ENCODE data around the gene C5AR2. TPM values are rescaled to one million over a fixed set of nuclear protein-coding genes. Genes with fewer than 3 reads are reported as not detected.
"Not testable (repeated sequence)": the region's sequence is repeated elsewhere in the genome, so short reads cannot be mapped to it uniquely, and the experiment has no call there.

Gene C5AR2
- total RNA-seq = 1 to 10 TPM in 1 of 2 donors, under 1 TPM in 1; 0.19 to 2.6 TPM

DNA sequence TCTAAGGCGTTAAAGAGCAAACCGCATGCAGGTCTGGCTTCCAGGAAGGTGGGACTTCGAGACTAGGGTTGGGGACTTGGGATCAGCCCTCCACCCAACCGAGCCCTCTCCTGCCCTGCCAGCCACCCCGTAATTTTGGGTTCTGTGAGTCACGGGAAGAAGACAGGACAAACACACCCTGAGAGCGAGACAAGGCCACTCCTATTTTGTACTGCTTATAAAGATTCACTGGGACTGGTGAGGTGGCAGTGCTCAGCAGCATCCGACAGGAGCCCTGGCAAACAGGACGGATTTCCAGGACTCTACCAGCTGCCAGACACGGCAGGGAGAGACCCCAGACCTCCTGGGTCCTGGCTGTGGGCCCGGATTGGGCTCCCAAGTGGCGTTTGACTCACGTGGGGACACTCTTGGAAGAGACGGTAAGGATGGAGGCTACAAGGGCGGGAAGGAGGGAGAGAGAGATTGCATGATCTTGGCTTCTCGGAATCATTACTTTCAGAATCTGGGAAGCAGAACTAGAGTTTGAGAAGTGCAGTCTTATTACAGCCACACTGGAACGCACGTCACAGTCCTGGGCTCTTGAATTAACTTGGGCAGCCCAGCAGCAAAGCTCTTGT lies at the start of gene C5AR2:
C5AR2 (plus strand) TSS at position 245 of the 617 bp plus-strand sequence. CDS start 8,625 bp downstream, outside the sequence.
- Mint-ChIP-seq H3K4me3 (no peak within 1 kb of the TSS), H3K9me3 (no peaks in the 10 kb centered on the region), H3K27ac (no peak within 1 kb of the TSS), H3K36me3 (no peaks in the 10 kb centered on the region), H3K4me1 (ENCODE audit: low read depth in 2 of 2) (peaks cover 9 to 13% of the 10 kb centered on the region in 2 donors), H3K27me3 (peaks cover 0 to 4% of the 10 kb centered on the region in 2 donors)
- peak; percentile 60 for DNase-seq (ENCODE audit: low spot score)
- no peak for ATAC-seq

DNA sequence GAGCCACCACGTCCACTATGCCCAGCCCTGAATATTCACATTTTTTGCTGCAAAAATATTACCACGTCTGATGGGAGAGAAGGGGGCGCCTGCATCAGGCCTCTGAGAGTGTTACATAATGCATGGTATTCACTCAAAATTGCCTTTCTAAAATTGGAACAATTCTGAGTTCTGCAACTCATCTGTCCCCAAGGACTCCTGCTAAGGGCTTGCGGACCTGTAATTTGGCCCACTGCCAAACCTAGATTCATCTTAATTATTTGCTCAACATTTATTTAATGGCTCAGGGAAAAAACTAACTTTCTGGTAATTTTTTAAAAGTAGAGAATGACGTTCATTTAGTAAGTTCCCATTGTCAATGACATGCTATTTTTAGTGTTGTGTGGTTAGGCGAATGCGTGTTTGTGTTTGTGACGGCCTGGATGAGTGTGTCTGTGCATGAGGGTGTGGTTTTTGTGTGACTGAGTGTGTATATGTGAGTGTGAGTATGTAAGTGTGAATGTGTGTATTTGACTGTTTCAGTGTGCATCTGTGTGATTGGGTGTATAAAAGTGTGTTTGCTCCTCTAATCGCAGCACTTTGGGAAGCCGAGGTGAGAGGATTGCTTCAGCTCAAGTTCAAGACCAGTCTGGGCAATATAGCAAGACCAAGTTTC lies 48.4 kb upstream of the C5AR2 start:
- Mint-ChIP-seq H3K27ac (no peak overlapping the region), H3K27me3 (no peaks in the 10 kb centered on the region), H3K4me1 (ENCODE audit: low read depth in 2 of 2) (peaks cover 4 to 10% of the 10 kb centered on the region in 2 donors), H3K9me3 (no peaks in the 10 kb centered on the region), H3K36me3 (no peaks in the 10 kb centered on the region), H3K4me3 (no peak overlapping the region)
- DNase-seq (ENCODE audit: low spot score) = no peak
- no peak for ATAC-seq

DNA sequence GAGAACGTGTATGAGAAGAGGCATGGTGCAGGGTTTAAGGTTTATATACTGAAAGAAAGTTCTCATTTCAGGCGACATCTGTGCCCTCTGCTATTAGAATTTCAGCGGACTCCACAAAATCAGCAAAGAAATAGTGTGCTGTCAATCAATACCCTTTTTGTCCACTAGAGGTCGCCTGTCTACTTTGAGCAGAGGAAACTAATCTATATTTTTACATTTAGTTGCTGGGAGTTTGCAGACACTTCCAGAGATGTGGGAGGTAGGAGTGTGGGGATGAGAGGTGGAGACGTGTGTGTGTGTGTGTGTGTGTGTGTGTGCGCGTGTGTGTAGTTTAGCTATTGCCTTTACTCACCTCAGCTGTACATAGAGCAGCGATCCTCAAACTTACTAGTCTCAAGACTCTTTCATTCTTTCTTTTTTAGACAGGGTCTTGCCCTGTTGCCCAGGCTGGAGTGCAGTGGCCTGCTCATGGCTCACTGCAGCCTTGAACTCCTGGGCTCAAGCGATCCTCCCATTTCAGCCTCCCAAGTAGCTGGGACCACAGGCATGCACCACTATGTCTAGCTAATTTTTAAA lies 47.6 kb upstream of the C5AR2 start:
- H3K4me3 Mint-ChIP-seq = no peak overlapping the region
- ATAC-seq (peak in 1 of 2 donors; percentile 40), DNase-seq (ENCODE audit: low spot score) (peak; percentile 79)
- no peak overlapping the region for H3K27ac Mint-ChIP-seq
- no peaks in the 10 kb centered on the region for H3K27me3 Mint-ChIP-seq
- H3K9me3 Mint-ChIP-seq = no peaks in the 10 kb centered on the region
- H3K4me1 Mint-ChIP-seq (ENCODE audit: low read depth in 2 of 2) = peaks cover 4 to 10% of the 10 kb centered on the region in 2 donors
- no peaks in the 10 kb centered on the region for H3K36me3 Mint-ChIP-seq

DNA sequence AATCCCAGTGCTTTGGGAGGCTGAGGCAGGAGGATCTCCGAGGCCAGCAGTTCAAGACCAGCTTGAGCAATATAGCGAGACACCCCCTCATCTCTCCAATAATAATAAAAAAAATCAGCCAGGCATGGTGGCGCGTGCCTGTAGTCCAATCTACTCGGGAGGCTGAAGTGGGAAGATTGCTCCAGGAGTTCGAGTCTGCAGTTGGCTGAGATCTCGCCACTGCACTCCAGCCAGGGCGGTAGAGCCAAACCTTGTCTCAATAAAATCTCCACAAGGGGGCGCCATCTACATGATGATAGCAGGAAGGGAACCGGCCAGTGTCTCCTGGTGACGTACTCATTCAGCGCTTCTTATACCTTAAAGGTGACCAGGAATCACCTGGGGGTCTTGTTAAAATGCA lies 35.9 kb upstream of the C5AR2 start:
- DNase-seq (ENCODE audit: low spot score) = peak; percentile 82
- peaks cover 0 to 5% of the 10 kb centered on the region in 2 donors for H3K27me3 Mint-ChIP-seq
- no peak overlapping the region for H3K27ac Mint-ChIP-seq
- H3K4me1 Mint-ChIP-seq (ENCODE audit: low read depth in 2 of 2) = peaks cover 11 to 17% of the 10 kb centered on the region in 2 donors
- no peaks in the 10 kb centered on the region for H3K9me3 Mint-ChIP-seq
- no peak overlapping the region for H3K4me3 Mint-ChIP-seq
- no peaks in the 10 kb centered on the region for H3K36me3 Mint-ChIP-seq
- peak; percentile 70 to 80 for ATAC-seq

DNA sequence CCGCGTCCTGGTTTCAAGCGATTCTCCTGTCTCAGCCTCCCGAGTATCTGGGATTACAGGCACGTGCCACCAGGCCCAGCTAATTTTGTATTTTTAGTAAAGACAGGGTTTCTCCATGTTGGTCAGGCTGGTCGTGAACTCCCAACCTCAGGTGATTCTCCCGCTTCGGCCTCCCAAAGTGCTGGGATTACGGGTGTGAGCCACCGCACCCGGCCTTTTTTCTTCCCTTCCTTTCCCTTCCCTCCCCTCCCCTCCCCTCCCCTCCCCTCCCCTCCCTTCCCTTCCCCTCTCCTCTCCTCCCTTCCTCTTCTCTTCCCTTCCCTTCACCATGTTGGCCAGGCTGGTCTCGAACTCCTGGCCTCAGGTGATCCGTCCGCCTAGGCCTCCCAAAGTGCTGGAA lies 31.1 kb upstream of the C5AR2 start:
- not testable (repeated sequence) for DNase-seq (ENCODE audit: low spot score); H3K27ac Mint-ChIP-seq; ATAC-seq; H3K27me3 Mint-ChIP-seq; H3K36me3 Mint-ChIP-seq; H3K9me3 Mint-ChIP-seq
- peak overlapping the region; percentile 70 for H3K4me3 Mint-ChIP-seq
- H3K4me1 Mint-ChIP-seq (ENCODE audit: low read depth in 2 of 2) = peaks cover 17 to 22% of the 10 kb centered on the region in 2 donors

DNA sequence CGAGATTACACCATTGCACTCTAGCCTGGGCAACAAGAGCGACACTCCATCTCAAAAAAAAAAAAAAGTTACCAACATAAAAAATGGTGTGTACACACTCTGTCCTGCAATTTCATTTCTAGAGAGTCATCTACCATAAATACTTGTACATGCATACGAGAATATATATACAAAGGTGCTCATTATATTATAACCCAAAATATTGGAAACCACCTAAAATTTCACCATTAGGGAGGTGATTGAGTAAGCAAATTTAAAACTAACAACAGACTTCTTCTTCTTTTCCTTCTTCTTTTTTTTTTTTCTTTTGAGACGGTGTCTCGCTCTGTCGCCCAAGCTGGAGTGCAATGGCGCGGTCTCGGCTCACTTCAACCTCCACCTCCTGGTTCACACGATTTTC lies 29.7 kb upstream of the C5AR2 start:
- Mint-ChIP-seq H3K27me3 (peaks cover 12 to 15% of the 10 kb centered on the region in 2 donors), H3K27ac (peak overlapping the region in 1 of 2 donors; percentile 29), H3K9me3 (no peaks in the 10 kb centered on the region), H3K4me1 (ENCODE audit: low read depth in 2 of 2) (peaks cover 17 to 19% of the 10 kb centered on the region in 2 donors), H3K36me3 (no peaks in the 10 kb centered on the region), H3K4me3 (no peak overlapping the region)
- DNase-seq (ENCODE audit: low spot score) (no peak), ATAC-seq (no peak)

DNA sequence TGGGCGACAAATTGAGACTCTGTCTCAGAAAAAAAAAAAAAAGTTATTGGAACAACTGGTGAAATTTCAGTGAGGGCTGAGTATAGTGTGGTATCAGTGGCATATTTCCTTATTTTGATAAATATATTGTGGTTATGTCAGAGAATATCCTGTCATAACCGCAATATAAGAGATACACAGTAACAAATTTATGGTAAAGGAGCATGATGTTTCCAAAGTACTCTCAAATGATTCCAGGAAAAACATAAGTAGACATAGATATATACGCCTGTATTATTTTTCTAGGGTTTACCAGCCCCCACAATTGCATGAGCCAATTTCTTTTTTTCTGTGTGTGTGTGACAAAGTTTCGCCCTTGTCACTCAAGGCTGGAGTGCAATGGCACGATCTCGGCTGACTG lies 28.0 kb upstream of the C5AR2 start:
- no peak overlapping the region for H3K27ac Mint-ChIP-seq
- ATAC-seq (no peak), DNase-seq (ENCODE audit: low spot score) (no peak)
- no peak overlapping the region for H3K4me3 Mint-ChIP-seq
- peaks cover 12 to 15% of the 10 kb centered on the region in 2 donors for H3K27me3 Mint-ChIP-seq
- H3K36me3 Mint-ChIP-seq = no peaks in the 10 kb centered on the region
- H3K4me1 Mint-ChIP-seq (ENCODE audit: low read depth in 2 of 2) = peaks cover 17 to 19% of the 10 kb centered on the region in 2 donors
- H3K9me3 Mint-ChIP-seq = no peaks in the 10 kb centered on the region

DNA sequence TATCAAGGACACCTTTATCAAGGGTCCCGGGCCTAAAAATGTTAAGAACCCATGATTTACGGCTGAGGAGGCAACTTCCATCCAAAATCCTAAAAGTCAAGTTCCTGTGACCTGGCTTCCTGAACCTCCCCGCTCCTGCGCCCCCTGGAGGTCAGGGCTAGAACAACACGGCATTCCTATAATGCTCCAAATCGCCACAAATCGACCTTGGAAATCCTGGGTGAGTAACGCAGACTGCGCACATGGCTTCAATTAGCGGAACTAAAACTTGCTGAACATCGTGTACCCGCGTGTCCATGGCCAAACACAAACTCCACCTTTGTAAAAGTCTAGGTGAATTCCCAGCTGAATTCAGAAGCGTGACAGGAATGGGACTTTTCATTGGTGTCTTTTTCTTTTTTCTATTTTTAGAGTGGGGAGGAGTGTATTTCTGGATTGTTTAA lies 26.6 kb upstream of the C5AR2 start:
- DNase-seq (ENCODE audit: low spot score) (peak; percentile 83), ATAC-seq (no peak)
- H3K36me3 Mint-ChIP-seq = no peaks in the 10 kb centered on the region
- H3K4me1 Mint-ChIP-seq (ENCODE audit: low read depth in 2 of 2) = peaks cover 11 to 13% of the 10 kb centered on the region in 2 donors
- peaks cover 16 to 20% of the 10 kb centered on the region in 2 donors for H3K27me3 Mint-ChIP-seq
- no peak overlapping the region for H3K4me3 Mint-ChIP-seq
- no peaks in the 10 kb centered on the region for H3K9me3 Mint-ChIP-seq
- no peak overlapping the region for H3K27ac Mint-ChIP-seq

DNA sequence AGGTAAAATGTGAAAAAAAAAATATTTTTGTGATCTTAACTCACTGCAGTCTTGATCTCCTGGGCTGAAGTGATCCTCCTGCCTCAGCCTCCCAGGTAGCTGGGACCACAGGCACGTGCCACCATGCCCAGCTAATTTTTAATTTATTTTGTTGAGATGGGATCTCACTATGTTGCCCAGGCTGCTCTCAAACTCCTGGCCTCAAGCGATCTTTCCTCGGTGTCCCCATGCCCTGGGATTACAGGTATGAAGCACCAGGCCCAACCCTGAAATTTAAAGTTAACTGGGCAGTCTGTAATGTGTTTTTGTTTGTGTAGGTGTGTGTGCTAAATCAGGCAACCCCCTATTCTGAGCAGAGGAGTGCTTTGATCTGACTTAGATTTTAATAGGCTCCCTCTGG lies 25.7 kb upstream of the C5AR2 start:
- no peaks in the 10 kb centered on the region for H3K9me3 Mint-ChIP-seq
- H3K4me3 Mint-ChIP-seq = no peak overlapping the region
- no peak overlapping the region for H3K27ac Mint-ChIP-seq
- H3K36me3 Mint-ChIP-seq = no peaks in the 10 kb centered on the region
- H3K4me1 Mint-ChIP-seq (ENCODE audit: low read depth in 2 of 2) = peaks cover 6% of the 10 kb centered on the region in 2 donors
- ATAC-seq (no peak), DNase-seq (ENCODE audit: low spot score) (no peak)
- peaks cover 20 to 21% of the 10 kb centered on the region in 2 donors for H3K27me3 Mint-ChIP-seq

DNA sequence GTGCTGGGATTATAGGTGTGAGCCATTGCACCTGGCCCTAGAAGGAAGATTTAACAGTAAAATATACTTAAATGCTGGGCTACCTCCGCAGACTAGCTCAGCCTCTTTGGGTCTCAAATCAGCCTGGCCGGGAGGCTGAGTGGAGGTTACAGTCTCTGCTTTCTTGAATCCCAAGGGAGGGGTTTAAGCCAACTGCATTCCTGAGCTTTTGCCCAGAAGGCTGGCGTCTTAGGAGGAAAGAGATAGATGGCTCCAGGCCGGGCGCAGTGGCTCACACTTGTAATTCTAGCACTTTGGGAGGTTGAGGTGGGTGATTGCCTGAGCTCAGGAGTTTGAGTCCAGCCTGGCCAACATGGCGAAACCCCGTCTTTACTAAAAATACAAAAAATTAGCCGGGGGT lies 22.9 kb upstream of the C5AR2 start:
- no peaks in the 10 kb centered on the region for H3K9me3 Mint-ChIP-seq
- H3K4me1 Mint-ChIP-seq (ENCODE audit: low read depth in 2 of 2) = peaks cover 4 to 6% of the 10 kb centered on the region in 2 donors
- peaks cover 20 to 23% of the 10 kb centered on the region in 2 donors for H3K27me3 Mint-ChIP-seq
- DNase-seq (ENCODE audit: low spot score) = no peak
- no peak overlapping the region for H3K27ac Mint-ChIP-seq
- no peak overlapping the region for H3K4me3 Mint-ChIP-seq
- H3K36me3 Mint-ChIP-seq = no peaks in the 10 kb centered on the region
- no peak for ATAC-seq

DNA sequence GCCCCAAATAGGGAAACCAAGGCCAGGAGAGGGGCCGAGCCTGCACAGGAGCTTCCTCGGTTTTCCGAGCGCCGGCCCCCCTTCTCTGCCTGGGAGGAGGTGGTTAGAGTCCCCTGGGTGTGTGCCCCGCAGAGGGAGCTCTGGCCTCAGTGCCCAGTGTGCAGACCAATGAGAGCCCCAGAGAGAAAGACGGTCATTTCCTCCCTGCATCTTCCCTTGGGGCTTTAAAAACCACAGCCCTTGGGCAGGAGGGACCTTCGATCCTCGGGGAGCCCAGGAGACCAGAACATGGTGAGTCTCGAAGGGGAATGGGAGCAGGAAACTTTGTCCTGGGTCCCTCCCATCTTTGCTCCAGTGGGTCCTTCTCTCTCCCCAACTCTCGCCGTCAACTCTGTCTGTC lies 22.4 kb upstream of the C5AR2 start, which contains the start of gene C5AR1:
C5AR1 (plus strand) TSS at position 254 of the 400 bp plus-strand sequence; CDS start at position 289, 35 bp downstream.
- Mint-ChIP-seq H3K4me1 (ENCODE audit: low read depth in 2 of 2) (peaks cover 4 to 6% of the 10 kb centered on the region in 2 donors), H3K9me3 (no peaks in the 10 kb centered on the region), H3K27ac (no peak within 1 kb of the TSS), H3K27me3 (peaks cover 20 to 23% of the 10 kb centered on the region in 2 donors), H3K36me3 (no peaks in the 10 kb centered on the region), H3K4me3 (peak within 1 kb of the TSS; percentile 17)
- no peak for DNase-seq (ENCODE audit: low spot score)
- peak in 1 of 2 donors; percentile 59 for ATAC-seq

DNA sequence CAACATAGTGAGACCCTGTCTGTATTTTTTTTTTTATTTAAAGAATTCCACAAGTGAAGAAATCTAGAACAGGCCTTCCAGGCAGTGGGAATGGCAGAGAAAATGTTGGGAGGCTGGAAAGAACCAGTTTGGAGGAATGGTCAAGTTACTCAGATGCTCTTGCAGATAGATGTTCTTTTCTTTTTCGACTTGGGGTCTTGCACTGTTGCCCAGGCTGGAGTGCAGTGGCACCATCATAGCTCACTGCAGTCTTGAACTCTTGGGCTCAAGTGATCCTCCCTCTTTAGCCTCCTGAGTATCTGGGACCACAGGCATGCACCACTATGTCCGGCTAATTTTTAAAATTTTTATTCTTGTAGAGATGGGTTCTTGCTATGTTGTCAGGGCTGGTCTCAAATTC lies 21.7 kb upstream of the C5AR2 start:
- Mint-ChIP-seq H3K4me3 (peak overlapping the region; percentile 17), H3K27ac (no peak overlapping the region), H3K36me3 (no peaks in the 10 kb centered on the region), H3K4me1 (ENCODE audit: low read depth in 2 of 2) (peaks cover 5 to 6% of the 10 kb centered on the region in 2 donors), H3K27me3 (peaks cover 18 to 20% of the 10 kb centered on the region in 2 donors), H3K9me3 (no peaks in the 10 kb centered on the region)
- no peak for DNase-seq (ENCODE audit: low spot score)
- no peak for ATAC-seq

DNA sequence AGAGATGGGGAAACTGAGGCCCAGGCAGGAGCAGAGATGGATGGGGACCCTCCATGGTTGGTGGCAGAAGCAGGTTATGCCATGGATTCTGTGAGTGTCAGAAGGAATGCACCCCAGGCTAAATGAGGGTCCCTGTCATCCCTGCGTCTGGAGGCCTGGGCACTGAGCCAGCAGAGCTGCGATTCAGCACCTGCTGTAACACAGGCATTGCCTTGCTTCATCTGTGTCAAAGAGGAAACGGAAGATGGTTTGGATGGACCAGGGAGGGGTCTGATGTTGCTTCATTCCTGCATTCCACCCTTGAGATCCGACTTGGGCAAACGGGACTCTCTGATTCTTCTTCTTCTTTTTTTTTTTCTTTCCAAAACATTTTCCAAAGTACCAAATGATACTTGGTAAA lies 21.2 kb upstream of the C5AR2 start:
- peak overlapping the region; percentile 17 for H3K4me3 Mint-ChIP-seq
- no peaks in the 10 kb centered on the region for H3K36me3 Mint-ChIP-seq
- no peak for DNase-seq (ENCODE audit: low spot score)

More for the DNA sequence above, 21.2 kb upstream of the C5AR2 start:
- ATAC-seq = no peak
- no peak overlapping the region for H3K27ac Mint-ChIP-seq
- peaks cover 19 to 20% of the 10 kb centered on the region in 2 donors for H3K27me3 Mint-ChIP-seq
- H3K9me3 Mint-ChIP-seq = no peaks in the 10 kb centered on the region
- peaks cover 5 to 9% of the 10 kb centered on the region in 2 donors for H3K4me1 Mint-ChIP-seq (ENCODE audit: low read depth in 2 of 2)

Data from natural killer cell treated with Interleukin-12 subunit alpha and Interleukin-12 subunit beta and Interleukin-15 and Interleukin-18, amount 100 ng/mL, for 72 hours (primary cell).